Activated CD4-positive, alpha-beta T cell treated with anti-CD3 and anti-CD28 coated beads, Interleukin-2, Interleukin-6, amounts not matched to agents 100 ng/mL and 50 ng/mL, durations not matched to agents 16 hours and 8 hours (primary cell): Measurements from ENCODE around the gene MRPL24.

Experiments
- DNase-seq: peaks from one replicate; pipeline ENCODE4 v3.0.0-alpha.2; 2020

The MRPL24 gene

GRCh38 chr1:156690675-156691036 is 50.2 kb downstream of the MRPL24 start:
- DNase-seq = no peak

DNA sequence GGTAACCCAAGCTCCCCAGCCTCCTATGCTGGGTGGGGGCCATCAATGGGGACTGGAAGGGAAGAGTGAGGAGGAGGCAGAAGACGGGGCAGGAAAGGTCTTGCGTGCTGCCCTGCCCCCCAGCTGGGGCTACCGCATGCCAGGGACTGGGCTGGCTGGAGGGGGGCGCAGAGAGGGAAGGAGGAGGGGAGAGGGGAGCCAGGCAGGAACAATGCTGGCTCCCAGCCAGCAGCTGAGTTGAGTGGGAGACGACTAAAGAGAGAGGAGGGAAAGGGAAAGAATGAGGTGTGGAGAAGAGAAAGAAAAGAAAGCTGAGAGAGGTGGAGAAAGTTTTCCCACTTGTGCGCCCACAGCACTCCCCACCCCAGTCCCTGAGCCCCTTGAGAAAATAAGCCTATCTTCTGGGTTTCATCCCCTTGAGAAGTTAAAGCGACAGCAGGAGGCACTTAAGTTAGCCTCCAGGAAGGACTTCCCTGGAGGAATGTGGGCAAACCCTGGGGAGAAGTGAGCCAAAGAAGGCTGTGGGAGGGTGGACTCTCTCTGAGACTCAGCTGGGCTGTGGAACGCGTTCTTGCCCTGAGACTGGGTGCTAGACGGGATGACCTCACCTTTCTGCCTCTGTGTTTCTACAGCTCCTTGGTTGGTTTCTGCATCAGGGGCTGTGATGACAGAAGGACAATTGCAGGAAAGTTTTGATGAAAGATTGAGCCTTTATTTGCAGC is 50.8 kb downstream of the MRPL24 start:
- DNase-seq = no peak

- peak; percentile 86 for DNase-seq
Observed at GRCh38 chr1:156689035-156689952, 51.6 kb downstream of the MRPL24 start.
